Measurements from ENCODE around the gene ZNF81.
"Not testable (repeated sequence)": the region's sequence is repeated elsewhere in the genome, so short reads cannot be mapped to it uniquely, and the experiment has no call there.

The ZNF81 gene

DNA sequence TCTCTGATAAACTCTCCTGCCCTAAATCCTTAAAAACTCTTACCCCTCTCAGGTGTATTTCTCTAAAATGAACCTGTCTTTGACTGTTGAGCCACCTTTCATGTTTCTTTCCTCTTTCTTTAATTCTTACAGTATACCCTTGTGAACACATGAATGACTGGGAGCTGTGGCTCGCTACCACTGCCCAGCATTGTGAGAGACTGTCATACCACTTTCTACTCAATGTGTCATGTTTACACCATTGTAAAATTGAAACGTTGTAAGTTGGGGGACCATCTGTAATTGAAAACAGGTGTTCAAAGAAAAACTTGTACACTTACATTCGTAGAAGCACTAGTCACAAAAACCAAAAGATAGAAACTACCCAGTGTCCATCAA, 100.2 kb downstream of the ZNF81 start:
- DNase-seq = no peak

DNA sequence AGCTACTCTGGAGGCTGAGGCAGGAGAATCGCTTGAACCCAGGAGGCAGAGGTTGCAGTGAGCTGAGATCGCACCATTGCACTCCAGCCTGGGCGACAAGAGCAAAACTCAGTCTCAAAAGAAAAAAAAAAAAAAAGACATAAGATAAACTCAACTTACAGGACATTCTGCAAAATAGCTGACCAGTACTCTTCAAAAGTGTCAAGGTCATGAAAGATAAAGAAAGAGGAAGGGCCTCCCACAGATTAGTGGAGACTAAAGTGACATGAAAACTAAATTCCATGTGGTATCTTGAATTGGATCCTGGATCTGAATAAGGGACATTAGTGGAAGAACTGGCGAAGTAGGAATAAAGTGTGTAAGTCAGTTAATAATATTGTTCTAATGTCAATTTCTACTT, 103.7 kb downstream of the ZNF81 start:
- no peak for DNase-seq

DNA sequence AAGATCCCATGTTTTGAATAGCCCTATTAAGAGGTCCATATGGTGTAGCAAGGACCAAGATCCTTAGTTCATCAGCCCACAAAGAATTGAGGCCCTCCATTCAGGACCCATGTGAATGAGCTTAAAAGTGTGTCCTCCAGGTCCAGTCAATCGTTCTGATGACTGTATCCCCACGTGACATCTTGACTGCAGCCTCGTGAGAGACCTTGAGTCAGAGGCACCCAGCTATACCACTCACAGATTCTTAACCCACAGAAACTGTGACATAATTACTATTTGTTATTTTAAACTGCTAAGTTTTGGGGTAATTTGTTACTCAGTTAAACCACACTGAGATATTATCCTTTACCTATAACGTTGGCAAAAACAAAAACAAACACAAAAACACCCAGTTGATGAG, 104.7 kb downstream of the ZNF81 start:
- DNase-seq = no peak

DNA sequence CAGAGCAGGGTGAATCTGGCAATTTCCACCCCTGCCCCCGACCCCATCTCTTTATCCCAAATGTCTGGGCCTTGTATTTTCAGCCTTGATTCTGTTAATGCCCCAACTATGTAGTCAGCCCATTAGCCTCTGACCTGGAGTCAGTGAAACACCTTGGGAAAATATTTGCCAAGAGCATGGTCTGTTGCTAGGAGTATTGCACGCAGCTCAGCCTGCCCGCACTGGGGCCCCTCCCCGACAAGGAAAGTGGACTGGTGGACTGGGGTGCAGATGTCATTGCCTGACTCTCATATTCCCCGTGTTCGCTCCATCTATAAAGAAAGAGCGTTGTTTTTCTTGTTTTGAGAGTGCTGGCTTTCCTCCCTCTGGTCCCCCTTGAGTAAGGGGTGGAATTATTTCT, 118.6 kb downstream of the ZNF81 start:
- DNase-seq = not testable (repeated sequence)

DNA sequence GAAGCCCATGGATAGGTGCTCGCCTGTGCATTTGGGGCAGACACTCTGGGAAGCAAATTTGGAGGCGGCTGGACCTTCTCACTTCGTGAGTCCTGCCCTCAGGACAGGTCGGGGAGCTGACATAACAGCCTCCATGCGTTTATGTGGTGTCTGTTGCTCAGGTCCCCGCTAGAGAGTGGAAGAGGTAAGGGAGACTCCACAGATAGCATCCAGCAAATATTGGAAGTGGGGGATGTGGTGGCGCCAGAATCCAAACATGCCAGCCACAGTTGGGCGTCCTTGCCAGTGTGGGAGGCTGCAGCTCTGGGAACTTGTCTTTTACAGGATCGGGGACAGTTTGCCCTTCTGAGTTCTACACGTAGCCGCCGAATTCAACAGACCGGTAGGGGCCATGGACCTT, 119.3 kb downstream of the ZNF81 start:
- DNase-seq = no peak

DNA sequence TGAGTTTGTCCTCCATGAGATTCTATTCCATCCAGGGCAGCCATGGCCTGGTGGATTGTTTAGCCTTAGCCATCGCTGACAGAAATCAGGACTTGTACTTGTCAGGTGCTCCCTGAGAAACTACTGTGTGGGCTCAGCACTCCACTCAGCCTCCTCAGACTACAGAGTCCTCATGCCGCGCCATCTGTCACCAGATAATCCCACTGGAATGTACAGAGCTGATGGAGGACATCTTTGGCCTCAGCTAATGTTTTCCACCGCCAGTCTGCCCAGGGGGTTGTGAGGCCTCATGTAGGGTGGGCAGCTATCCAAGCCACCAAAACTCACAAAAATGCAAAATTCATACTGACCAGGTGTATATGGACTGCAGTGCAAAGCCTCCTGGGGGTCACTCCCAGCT, 121.5 kb downstream of the ZNF81 start:
- DNase-seq = not testable (repeated sequence)

DNA sequence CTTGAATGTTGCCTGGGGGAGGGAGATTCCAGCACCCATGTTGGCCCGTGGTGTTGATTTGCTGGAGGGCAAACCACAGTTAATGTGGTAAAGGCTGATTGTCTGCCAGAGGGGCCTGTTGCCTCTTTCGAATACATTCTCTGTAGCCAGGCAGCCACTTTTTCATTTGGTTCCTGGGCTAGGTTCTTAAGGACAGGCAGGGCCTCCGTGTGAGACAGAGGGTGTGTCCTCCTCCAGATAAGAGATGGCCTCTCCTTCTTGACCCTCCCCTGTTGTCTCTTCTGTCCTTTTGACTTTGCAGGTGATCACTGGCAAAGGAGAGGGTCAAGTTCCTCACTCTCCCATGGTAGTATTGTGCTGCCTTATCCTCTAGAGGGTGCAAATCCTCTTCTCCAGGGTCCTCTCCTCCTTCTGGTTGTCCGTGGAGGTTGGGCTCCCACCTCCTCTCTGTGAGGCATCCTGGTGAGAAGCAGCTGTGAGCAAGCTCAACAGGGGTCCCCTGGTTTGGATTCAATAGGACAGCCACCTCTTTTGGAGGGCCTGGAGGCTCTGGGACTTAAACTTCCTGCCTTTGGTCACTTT, 122.2 kb downstream of the ZNF81 start:
- no peak for DNase-seq

DNA sequence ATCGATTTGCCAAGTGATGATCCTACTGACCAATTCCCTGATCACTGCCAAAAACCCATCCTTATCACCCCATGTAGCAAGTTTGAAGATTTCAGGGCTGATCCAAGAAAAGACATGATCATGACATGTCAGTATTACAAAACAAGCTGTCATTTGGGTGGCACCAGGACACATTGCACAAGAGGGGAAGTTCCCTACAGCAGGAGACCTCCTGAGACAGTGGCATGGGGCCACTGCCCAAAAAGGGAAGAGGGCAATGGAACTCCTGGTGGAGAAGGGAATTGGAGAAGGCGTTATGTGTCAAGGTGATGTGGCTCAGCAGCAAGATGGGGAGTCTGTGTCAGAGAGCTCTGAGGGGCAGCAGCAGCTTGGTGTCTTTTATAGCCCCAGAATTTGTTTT, 123.7 kb downstream of the ZNF81 start:
- no peak for DNase-seq

DNA sequence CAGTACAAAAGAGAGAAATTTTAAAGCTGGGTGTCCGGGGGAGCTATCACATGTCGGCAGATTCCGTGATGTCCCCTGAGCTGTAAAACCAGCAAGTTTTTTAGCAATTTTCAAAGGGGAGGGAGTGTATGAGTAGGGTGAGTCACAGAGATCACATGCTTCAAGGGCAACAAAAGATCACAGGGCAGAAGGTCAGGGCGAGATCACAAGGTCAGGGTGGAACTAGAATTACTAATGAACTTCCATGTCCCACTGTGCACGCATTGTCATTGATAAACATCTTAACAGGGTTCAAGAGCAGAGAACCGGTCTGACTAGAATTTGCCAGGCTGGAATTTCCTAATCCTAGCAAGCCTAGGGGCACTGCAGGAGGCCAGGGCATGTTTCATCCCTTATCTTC, 125.1 kb downstream of the ZNF81 start:
- not testable (repeated sequence) for DNase-seq

DNA sequence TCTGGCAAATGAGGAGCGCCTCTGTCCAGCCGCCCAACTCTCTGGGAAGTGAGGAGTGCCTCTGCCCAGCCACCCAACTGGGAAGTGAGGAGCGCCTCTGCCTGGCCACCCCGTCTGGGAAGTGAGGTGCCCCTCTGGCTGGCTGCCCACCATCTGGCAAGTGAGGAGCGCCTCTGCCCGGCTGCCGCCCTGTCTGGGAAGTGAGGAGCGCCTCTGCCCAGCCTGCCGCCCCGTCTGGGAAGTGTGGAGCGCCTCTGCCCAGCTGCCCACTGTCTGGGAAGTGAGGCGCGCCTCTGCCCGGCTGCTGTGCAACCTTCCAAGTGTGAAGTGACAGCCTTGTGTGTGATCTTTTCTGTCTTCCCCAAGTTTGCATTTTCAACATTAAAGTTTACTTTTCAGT, 128.8 kb downstream of the ZNF81 start:
- not testable (repeated sequence) for DNase-seq
